WTC11 (cell line): Measurements from ENCODE around the gene APOE. TPM values are rescaled to one million over a fixed set of nuclear protein-coding genes. Genes with fewer than 3 reads are reported as not detected.

Experiments used
- ATF1 ChIP-seq: sonication (generic); formaldehyde crosslinking; IDR thresholded peaks from 2 replicates; pipeline ENCODE4 v1.8.1; 2023; ENCODE audit warnings: mild to moderate bottlenecking, moderate library complexity, missing genetic modification reagents
- CREB1 ChIP-seq: sonication (generic); formaldehyde crosslinking; IDR thresholded peaks from 2 replicates; pipeline ENCODE4 v1.8.0; 2023; ENCODE audit warnings: mild to moderate bottlenecking, missing genetic modification reagents
- FOXP1 ChIP-seq: sonication (generic); formaldehyde crosslinking; IDR thresholded peaks from 2 replicates; pipeline ENCODE4 v1.8.0; 2022; ENCODE audit warnings: missing genetic modification reagents, mild to moderate bottlenecking, moderate library complexity, borderline replicate concordance
- KAT7 ChIP-seq: sonication (generic); formaldehyde crosslinking; IDR thresholded peaks from 2 replicates; pipeline ENCODE4 v1.8.1; 2023; ENCODE audit warnings: missing genetic modification reagents, mild to moderate bottlenecking, borderline replicate concordance
- MXD4 ChIP-seq: fragments of 250-450 bp; sonication (Bioruptor Pico); IDR thresholded peaks from 2 replicates; pipeline ENCODE4 v1.8.0; 2021; ENCODE audit warnings: mild to moderate bottlenecking, moderate library complexity, borderline replicate concordance
- NFE2L1 ChIP-seq: sonication (generic); formaldehyde crosslinking; IDR thresholded peaks from 2 replicates; pipeline ENCODE4 v1.8.1; 2023; ENCODE audit warnings: missing genetic modification reagents
- SP1 ChIP-seq: sonication (generic); formaldehyde crosslinking; conservative IDR thresholded peaks from 2 replicates; pipeline ENCODE4 v1.8.1; 2022; ENCODE audit warnings: missing genetic modification reagents
- TCF7 ChIP-seq: sonication (generic); formaldehyde crosslinking; IDR thresholded peaks from 2 replicates; pipeline ENCODE4 v1.8.0; 2022; ENCODE audit warnings: mild to moderate bottlenecking, low read depth, missing genetic modification reagents, moderate library complexity
- TEAD1 ChIP-seq: sonication (generic); formaldehyde crosslinking; IDR thresholded peaks from 2 replicates; pipeline ENCODE4 v1.8.0; 2022; ENCODE audit warnings: mild to moderate bottlenecking, missing genetic modification reagents
- ZNF317 ChIP-seq: sonication (generic); formaldehyde crosslinking; IDR thresholded peaks from 2 replicates; pipeline ENCODE4 v1.8.1; 2023; ENCODE audit warnings: low read depth, mild to moderate bottlenecking, moderate library complexity, missing genetic modification reagents, borderline replicate concordance
- ZNF423 ChIP-seq: fragments of 250-450 bp; sonication (Bioruptor Pico); IDR thresholded peaks from 2 replicates; pipeline ENCODE4 v2.1.2; 2022; ENCODE audit warnings: mild to moderate bottlenecking, moderate library complexity
- ZNF671 ChIP-seq: fragments of 250-450 bp; sonication (Bioruptor Pico); IDR thresholded peaks from 2 replicates; pipeline ENCODE4 v1.8.0; 2021; ENCODE audit warnings: mild to moderate bottlenecking
- total RNA-seq: library from RNA; stranded (reverse); gene quantifications from 3 replicates; pipeline ENCODE4 v1.2.3, GENCODE V29; 2021
- TF ChIP-seq, protein P1 (sequence below): fragments of 250-450 bp; sonication (Bioruptor Pico); IDR thresholded peaks from 2 replicates; pipeline ENCODE4 v1.9.0; 2021; ENCODE audit warnings: mild to moderate bottlenecking, borderline replicate concordance
- TF ChIP-seq, protein P2 (sequence below): fragments of 250-450 bp; sonication (Bioruptor Pico); IDR thresholded peaks from 2 replicates; pipeline ENCODE4 v1.8.0; 2021; ENCODE audit warnings: mild to moderate bottlenecking
- TF ChIP-seq, protein P3 (sequence below): fragments of 250-450 bp; sonication (Bioruptor Pico); IDR thresholded peaks from 2 replicates; pipeline ENCODE4 v2.1.2; 2022; ENCODE audit warnings: mild to moderate bottlenecking, moderate library complexity
- TF ChIP-seq, protein P4 (sequence below): sonication (generic); formaldehyde crosslinking; IDR thresholded peaks from 2 replicates; pipeline ENCODE4 v1.8.1; 2022; ENCODE audit warnings: missing genetic modification reagents, borderline replicate concordance
- TF ChIP-seq, protein P5 (sequence below): sonication (generic); formaldehyde crosslinking; IDR thresholded peaks from 2 replicates; pipeline ENCODE4 v1.8.0; 2022; ENCODE audit warnings: mild to moderate bottlenecking, missing genetic modification reagents
- TF ChIP-seq, protein P6 (sequence below): sonication (generic); formaldehyde crosslinking; IDR thresholded peaks from 2 replicates; pipeline ENCODE4 v1.8.1; 2023; ENCODE audit warnings: mild to moderate bottlenecking, missing genetic modification reagents, moderate library complexity
- TF ChIP-seq, protein P7 (sequence below): sonication (generic); formaldehyde crosslinking; IDR thresholded peaks from 2 replicates; pipeline ENCODE4 v1.8.0; 2022; ENCODE audit warnings: mild to moderate bottlenecking, missing genetic modification reagents
- TF ChIP-seq, protein P8 (sequence below): sonication (generic); formaldehyde crosslinking; IDR thresholded peaks from 2 replicates; pipeline ENCODE4 v1.8.1; 2023; ENCODE audit warnings: mild to moderate bottlenecking, missing genetic modification reagents
- TF ChIP-seq, protein P9 (sequence below): sonication (generic); formaldehyde crosslinking; IDR thresholded peaks from 2 replicates; pipeline ENCODE4 v1.8.1; 2022; ENCODE audit warnings: low read depth, mild to moderate bottlenecking, moderate library complexity, missing genetic modification reagents, borderline replicate concordance

APOE gene
- total RNA-seq, 1 experiment from 2014 or later = 824 TPM

DNA sequence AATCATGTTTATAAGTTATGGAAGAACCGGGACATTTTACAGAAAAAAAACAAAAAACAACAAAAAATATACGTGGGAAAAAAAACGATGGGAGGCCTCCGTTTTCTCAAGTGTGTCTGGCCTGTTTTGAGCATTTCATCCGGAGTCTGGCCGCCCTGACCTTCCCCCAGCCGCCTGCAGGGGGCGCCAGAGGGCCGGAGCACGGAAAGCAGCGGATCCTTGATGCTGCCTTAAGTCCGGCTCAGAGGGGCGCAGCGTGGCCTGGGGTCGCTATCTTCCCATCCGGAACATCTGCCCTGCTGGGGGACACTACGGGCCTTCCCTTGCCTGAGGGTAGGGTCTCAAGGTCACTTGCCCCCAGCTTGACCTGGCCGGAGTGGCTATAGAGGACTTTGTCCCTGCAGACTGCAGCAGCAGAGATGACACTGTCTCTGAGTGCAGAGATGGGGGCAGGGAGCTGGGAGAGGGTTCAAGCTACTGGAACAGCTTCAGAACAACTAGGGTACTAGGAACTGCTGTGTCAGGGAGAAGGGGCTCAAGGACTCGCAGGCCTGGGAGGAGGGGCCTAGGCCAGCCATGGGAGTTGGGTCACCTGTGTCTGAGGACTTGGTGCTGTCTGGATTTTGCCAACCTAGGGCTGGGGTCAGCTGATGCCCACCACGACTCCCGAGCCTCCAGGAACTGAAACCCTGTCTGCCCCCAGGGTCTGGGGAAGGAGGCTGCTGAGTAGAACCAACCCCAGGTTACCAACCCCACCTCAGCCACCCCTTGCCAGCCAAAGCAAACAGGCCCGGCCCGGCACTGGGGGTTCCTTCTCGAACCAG is 1.8 kb upstream of the APOE start (continued):
- TF ChIP-seq, protein P1, sequence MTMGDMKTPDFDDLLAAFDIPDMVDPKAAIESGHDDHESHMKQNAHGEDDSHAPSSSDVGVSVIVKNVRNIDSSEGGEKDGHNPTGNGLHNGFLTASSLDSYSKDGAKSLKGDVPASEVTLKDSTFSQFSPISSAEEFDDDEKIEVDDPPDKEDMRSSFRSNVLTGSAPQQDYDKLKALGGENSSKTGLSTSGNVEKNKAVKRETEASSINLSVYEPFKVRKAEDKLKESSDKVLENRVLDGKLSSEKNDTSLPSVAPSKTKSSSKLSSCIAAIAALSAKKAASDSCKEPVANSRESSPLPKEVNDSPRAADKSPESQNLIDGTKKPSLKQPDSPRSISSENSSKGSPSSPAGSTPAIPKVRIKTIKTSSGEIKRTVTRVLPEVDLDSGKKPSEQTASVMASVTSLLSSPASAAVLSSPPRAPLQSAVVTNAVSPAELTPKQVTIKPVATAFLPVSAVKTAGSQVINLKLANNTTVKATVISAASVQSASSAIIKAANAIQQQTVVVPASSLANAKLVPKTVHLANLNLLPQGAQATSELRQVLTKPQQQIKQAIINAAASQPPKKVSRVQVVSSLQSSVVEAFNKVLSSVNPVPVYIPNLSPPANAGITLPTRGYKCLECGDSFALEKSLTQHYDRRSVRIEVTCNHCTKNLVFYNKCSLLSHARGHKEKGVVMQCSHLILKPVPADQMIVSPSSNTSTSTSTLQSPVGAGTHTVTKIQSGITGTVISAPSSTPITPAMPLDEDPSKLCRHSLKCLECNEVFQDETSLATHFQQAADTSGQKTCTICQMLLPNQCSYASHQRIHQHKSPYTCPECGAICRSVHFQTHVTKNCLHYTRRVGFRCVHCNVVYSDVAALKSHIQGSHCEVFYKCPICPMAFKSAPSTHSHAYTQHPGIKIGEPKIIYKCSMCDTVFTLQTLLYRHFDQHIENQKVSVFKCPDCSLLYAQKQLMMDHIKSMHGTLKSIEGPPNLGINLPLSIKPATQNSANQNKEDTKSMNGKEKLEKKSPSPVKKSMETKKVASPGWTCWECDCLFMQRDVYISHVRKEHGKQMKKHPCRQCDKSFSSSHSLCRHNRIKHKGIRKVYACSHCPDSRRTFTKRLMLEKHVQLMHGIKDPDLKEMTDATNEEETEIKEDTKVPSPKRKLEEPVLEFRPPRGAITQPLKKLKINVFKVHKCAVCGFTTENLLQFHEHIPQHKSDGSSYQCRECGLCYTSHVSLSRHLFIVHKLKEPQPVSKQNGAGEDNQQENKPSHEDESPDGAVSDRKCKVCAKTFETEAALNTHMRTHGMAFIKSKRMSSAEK (CRISPR knock-in tag) = no peak
- TF ChIP-seq ZNF317 (CRISPR knock-in tag) = no peak
- TF ChIP-seq TEAD1 (CRISPR knock-in tag) = no peak
- no peak for TF ChIP-seq TCF7 (CRISPR knock-in tag)
- TF ChIP-seq, protein P2, sequence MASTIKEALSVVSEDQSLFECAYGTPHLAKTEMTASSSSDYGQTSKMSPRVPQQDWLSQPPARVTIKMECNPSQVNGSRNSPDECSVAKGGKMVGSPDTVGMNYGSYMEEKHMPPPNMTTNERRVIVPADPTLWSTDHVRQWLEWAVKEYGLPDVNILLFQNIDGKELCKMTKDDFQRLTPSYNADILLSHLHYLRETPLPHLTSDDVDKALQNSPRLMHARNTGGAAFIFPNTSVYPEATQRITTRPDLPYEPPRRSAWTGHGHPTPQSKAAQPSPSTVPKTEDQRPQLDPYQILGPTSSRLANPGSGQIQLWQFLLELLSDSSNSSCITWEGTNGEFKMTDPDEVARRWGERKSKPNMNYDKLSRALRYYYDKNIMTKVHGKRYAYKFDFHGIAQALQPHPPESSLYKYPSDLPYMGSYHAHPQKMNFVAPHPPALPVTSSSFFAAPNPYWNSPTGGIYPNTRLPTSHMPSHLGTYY = no peak
- TF ChIP-seq NFE2L1 (CRISPR knock-in tag) = no peak
- TF ChIP-seq ZNF423 (CRISPR knock-in tag) = no peak
- TF ChIP-seq, protein P3, sequence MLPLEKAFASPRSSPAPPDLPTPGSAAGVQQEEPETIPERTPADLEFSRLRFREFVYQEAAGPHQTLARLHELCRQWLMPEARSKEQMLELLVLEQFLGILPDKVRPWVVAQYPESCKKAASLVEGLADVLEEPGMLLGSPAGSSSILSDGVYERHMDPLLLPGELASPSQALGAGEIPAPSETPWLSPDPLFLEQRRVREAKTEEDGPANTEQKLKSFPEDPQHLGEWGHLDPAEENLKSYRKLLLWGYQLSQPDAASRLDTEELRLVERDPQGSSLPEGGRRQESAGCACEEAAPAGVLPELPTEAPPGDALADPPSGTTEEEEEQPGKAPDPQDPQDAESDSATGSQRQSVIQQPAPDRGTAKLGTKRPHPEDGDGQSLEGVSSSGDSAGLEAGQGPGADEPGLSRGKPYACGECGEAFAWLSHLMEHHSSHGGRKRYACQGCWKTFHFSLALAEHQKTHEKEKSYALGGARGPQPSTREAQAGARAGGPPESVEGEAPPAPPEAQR (CRISPR knock-in tag) = no peak
- no peak for TF ChIP-seq ATF1
- TF ChIP-seq, protein P4, sequence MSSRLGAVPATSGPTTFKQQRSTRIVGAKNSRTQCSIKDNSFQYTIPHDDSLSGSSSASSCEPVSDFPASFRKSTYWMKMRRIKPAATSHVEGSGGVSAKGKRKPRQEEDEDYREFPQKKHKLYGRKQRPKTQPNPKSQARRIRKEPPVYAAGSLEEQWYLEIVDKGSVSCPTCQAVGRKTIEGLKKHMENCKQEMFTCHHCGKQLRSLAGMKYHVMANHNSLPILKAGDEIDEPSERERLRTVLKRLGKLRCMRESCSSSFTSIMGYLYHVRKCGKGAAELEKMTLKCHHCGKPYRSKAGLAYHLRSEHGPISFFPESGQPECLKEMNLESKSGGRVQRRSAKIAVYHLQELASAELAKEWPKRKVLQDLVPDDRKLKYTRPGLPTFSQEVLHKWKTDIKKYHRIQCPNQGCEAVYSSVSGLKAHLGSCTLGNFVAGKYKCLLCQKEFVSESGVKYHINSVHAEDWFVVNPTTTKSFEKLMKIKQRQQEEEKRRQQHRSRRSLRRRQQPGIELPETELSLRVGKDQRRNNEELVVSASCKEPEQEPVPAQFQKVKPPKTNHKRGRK (CRISPR knock-in tag) = no peak
- no peak for TF ChIP-seq MXD4 (CRISPR knock-in tag)
- TF ChIP-seq SP1 = no peak; the same call in 1 of the 2 replicates
- TF ChIP-seq ZNF671 = no peak
- TF ChIP-seq, protein P5, sequence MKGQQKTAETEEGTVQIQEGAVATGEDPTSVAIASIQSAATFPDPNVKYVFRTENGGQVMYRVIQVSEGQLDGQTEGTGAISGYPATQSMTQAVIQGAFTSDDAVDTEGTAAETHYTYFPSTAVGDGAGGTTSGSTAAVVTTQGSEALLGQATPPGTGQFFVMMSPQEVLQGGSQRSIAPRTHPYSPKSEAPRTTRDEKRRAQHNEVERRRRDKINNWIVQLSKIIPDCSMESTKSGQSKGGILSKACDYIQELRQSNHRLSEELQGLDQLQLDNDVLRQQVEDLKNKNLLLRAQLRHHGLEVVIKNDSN (CRISPR knock-in tag) = 0 out of 2 replicates have a peak, but pooled peaks have one; percentile 13
- TF ChIP-seq, protein P6, sequence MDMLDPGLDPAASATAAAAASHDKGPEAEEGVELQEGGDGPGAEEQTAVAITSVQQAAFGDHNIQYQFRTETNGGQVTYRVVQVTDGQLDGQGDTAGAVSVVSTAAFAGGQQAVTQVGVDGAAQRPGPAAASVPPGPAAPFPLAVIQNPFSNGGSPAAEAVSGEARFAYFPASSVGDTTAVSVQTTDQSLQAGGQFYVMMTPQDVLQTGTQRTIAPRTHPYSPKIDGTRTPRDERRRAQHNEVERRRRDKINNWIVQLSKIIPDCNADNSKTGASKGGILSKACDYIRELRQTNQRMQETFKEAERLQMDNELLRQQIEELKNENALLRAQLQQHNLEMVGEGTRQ (CRISPR knock-in tag) = 0 out of 2 replicates have a peak, but pooled peaks have one; percentile 20
- no peak for TF ChIP-seq KAT7
- TF ChIP-seq, protein P7, sequence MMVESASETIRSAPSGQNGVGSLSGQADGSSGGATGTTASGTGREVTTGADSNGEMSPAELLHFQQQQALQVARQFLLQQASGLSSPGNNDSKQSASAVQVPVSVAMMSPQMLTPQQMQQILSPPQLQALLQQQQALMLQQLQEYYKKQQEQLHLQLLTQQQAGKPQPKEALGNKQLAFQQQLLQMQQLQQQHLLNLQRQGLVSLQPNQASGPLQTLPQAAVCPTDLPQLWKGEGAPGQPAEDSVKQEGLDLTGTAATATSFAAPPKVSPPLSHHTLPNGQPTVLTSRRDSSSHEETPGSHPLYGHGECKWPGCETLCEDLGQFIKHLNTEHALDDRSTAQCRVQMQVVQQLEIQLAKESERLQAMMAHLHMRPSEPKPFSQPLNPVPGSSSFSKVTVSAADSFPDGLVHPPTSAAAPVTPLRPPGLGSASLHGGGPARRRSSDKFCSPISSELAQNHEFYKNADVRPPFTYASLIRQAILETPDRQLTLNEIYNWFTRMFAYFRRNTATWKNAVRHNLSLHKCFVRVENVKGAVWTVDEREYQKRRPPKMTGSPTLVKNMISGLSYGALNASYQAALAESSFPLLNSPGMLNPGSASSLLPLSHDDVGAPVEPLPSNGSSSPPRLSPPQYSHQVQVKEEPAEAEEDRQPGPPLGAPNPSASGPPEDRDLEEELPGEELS (CRISPR knock-in tag) = no peak
- TF ChIP-seq FOXP1 (CRISPR knock-in tag) = peak; percentile 70; the same call in 1 of the 2 replicates
- TF ChIP-seq, protein P8, sequence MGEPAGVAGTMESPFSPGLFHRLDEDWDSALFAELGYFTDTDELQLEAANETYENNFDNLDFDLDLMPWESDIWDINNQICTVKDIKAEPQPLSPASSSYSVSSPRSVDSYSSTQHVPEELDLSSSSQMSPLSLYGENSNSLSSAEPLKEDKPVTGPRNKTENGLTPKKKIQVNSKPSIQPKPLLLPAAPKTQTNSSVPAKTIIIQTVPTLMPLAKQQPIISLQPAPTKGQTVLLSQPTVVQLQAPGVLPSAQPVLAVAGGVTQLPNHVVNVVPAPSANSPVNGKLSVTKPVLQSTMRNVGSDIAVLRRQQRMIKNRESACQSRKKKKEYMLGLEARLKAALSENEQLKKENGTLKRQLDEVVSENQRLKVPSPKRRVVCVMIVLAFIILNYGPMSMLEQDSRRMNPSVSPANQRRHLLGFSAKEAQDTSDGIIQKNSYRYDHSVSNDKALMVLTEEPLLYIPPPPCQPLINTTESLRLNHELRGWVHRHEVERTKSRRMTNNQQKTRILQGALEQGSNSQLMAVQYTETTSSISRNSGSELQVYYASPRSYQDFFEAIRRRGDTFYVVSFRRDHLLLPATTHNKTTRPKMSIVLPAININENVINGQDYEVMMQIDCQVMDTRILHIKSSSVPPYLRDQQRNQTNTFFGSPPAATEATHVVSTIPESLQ = no peak
- TF ChIP-seq, protein P9, sequence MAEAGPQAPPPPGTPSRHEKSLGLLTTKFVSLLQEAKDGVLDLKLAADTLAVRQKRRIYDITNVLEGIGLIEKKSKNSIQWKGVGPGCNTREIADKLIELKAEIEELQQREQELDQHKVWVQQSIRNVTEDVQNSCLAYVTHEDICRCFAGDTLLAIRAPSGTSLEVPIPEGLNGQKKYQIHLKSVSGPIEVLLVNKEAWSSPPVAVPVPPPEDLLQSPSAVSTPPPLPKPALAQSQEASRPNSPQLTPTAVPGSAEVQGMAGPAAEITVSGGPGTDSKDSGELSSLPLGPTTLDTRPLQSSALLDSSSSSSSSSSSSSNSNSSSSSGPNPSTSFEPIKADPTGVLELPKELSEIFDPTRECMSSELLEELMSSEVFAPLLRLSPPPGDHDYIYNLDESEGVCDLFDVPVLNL (CRISPR knock-in tag) = no peak
- no peak for TF ChIP-seq CREB1 (CRISPR knock-in tag)
